ENCODE results near the gene FAF1. TPM values are rescaled to one million over a fixed set of nuclear protein-coding genes. Genes with fewer than 3 reads are reported as not detected.
A peak's percentile ranks its signal among the peaks of the same experiment; 100 is the strongest.
"Not testable (repeated sequence)": the region's sequence is repeated elsewhere in the genome, so short reads cannot be mapped to it uniquely, and the experiment has no call there.

The FAF1 gene
- total RNA-seq, 4 donors from 2014 or later: 36.9 to 77.6 (median 48.3) TPM

GRCh38 chr1:50880373-50880772 is 79.7 kb downstream of the FAF1 start:
- H3K4me3 ChIP-seq: no peak overlapping the region
- no peaks in the 10 kb centered on the region for H3K36me3 ChIP-seq
- DNase-seq: no peak
- no peaks in the 10 kb centered on the region for H3K4me1 ChIP-seq
- H3K27me3 ChIP-seq: no peaks in the 10 kb centered on the region
- no peak for TF ChIP-seq CTCF (IDR thresholded peaks at IDR 0.05)
- TF ChIP-seq POLR2A (IDR thresholded peaks at IDR 0.05): no peak
- no peak overlapping the region for H3K27ac ChIP-seq
- H3K9me3 ChIP-seq: no peaks in the 10 kb centered on the region

- H3K27ac ChIP-seq: no peak overlapping the region
- no peak for DNase-seq
- H3K4me1 ChIP-seq: no peaks in the 10 kb centered on the region
- H3K4me3 ChIP-seq: no peak overlapping the region
- no peaks in the 10 kb centered on the region for H3K36me3 ChIP-seq
- TF ChIP-seq CTCF (IDR thresholded peaks at IDR 0.05) (no peak), POLR2A (IDR thresholded peaks at IDR 0.05) (no peak)
- H3K27me3 ChIP-seq: no peaks in the 10 kb centered on the region
- H3K9me3 ChIP-seq: no peaks in the 10 kb centered on the region
Observed at GRCh38 chr1:50879137-50879536, 80.9 kb downstream of the FAF1 start.

DNA sequence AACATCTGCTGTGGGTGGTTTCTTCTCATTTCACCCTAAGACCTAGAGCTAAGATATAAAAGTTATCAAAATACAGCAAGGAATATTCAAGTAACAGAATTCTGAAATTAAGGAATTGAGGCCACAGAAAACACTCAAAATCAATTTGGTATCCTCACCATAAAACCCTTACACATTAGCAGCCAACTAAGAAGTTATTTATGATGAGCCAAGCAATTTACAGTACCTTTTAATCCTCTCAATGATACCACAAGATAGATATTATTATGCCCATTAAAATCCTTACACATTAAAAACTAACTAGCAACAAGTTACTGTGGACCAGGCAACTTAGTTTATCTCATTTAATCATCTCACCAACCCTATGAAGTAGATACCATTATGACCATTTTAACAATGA is 81.6 kb downstream of the FAF1 start:
- no peaks in the 10 kb centered on the region for H3K36me3 ChIP-seq
- TF ChIP-seq POLR2A (IDR thresholded peaks at IDR 0.05) (no peak), CTCF (IDR thresholded peaks at IDR 0.05) (no peak)
- no peak overlapping the region for H3K27ac ChIP-seq
- H3K4me1 ChIP-seq: no peaks in the 10 kb centered on the region
- H3K4me3 ChIP-seq: no peak overlapping the region
- DNase-seq: no peak
- H3K9me3 ChIP-seq: no peaks in the 10 kb centered on the region
- no peaks in the 10 kb centered on the region for H3K27me3 ChIP-seq

- H3K27me3 ChIP-seq: no peaks in the 10 kb centered on the region
- no peak overlapping the region for H3K27ac ChIP-seq
Observed at GRCh38 chr1:50877641-50878040, 82.4 kb downstream of the FAF1 start.

GRCh38 chr1:50873458-50874187 is 86.4 kb downstream of the FAF1 start:
- peak; percentile 55 to 91 (median 71) for DNase-seq
- H3K4me1 ChIP-seq: no peaks in the 10 kb centered on the region
- H3K4me3 ChIP-seq: no peak overlapping the region
- H3K27ac ChIP-seq: no peak overlapping the region
- TF ChIP-seq POLR2A (IDR thresholded peaks at IDR 0.05) (no peak), CTCF (IDR thresholded peaks at IDR 0.05) (peak; percentile 20 to 69 (median 62))
- H3K36me3 ChIP-seq: no peaks in the 10 kb centered on the region
- no peaks in the 10 kb centered on the region for H3K9me3 ChIP-seq
- H3K27me3 ChIP-seq: no peaks in the 10 kb centered on the region

More at GRCh38 chr1:50877641-50878040, 82.4 kb downstream of the FAF1 start:
- no peak overlapping the region for H3K4me3 ChIP-seq
- TF ChIP-seq CTCF (IDR thresholded peaks at IDR 0.05) (no peak), POLR2A (IDR thresholded peaks at IDR 0.05) (no peak)
- H3K36me3 ChIP-seq: no peaks in the 10 kb centered on the region
- H3K9me3 ChIP-seq: no peaks in the 10 kb centered on the region
- no peak for DNase-seq
- H3K4me1 ChIP-seq: no peaks in the 10 kb centered on the region

GRCh38 chr1:50864845-50865244 is 95.2 kb downstream of the FAF1 start:
- not testable (repeated sequence) for H3K27ac ChIP-seq, H3K27me3 ChIP-seq, DNase-seq, H3K36me3 ChIP-seq, H3K9me3 ChIP-seq, H3K4me3 ChIP-seq, H3K4me1 ChIP-seq
